ENCODE results near the gene RHOJ.

The RHOJ gene

DNA sequence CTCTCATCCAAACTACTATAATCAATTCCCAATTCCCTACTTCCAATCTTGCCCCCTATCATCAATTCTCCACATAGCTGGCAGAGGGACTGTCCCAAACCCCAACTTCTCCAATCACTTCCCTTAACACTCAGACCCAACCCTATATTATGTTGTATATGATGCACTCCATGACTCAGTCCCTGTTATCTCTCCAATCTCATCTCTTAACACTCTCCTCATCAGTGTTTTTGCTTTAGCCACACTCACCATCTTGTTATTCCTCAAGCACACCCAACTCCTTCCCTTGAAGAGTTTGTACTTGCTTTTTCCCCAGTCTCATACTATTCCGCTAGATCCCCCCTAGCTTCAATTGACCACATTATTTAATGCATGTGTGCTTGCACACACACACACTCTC, 4.9 kb downstream of the RHOJ start:
- no peak for DNase-seq

GRCh38 chr14:63210812-63211211, 6.6 kb downstream of the RHOJ start:
- no peak for DNase-seq

GRCh38 chr14:63212209-63212608, 8.0 kb downstream of the RHOJ start:
- no peak for DNase-seq

DNA sequence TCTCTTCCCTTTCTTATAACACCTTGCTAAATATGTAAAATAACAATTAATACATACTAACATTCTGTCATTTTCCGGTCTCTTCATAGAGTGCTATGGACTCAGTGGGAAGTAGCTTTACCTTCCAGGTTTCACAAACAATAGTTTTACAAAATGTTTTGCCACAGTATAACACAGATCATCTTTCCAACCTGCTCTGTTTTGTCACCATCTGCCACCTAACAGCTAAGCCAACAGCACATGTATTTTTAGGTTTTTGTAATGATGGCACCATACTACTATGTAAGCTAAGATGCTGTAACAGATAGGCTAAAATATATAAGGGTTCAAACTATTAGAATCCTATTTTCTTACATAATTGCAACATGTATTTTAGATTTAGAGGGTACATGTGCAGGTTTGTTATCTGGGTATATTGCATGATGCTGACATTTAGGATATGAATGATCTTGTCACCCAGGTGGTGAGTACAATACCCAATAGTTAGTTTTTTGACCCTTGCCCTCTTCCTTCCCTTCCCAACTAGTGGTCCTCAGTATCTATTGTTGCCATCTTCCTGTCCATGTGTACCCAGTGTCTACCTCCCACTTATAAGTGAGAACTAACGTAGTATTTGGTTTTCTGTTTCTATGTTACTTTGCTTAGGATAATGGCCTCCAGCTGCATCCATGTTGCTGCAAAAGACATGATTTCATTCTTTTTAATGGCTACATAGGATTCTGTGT, 8.7 kb downstream of the RHOJ start:
- DNase-seq: no peak

DNA sequence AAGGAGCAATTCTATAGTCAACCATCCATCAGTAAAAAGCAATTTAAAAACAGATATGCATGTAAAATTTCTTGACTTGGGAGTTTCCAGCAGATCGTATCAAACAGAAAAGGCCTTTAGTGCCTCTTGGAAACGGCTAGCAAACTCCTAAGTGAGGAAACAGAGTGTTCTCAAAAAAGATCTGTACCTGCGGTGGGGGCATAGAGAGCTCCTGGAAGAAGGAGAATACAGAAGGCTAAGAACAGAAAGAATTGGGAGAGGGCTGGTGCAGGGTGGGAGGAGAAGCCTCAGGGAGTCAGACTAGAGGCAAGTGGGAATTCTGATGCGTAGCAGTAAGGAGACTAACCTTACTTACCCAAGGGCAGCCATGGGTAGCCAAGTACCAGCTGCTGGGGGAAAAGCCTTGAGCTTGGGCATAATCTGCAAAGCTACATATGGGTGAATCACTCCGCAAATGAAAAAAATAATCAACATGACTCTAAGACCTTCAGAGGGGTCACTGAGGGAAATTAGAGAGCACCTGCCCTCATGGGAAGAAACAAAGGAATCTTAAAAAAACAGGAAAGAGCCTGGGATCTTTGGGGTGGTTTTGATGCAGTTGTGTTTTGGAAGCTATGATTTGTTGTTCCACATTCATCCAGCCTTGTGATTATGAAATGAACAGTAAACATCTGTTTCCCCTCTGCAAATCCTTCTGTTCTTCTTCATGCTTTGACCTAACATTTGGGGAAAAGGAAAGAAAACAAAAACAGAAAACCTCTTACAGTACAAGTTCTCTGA, 10.4 kb downstream of the RHOJ start:
- no peak for DNase-seq

- DNase-seq: no peak
Observed at GRCh38 chr14:63220526-63220925, 16.3 kb downstream of the RHOJ start.

DNA sequence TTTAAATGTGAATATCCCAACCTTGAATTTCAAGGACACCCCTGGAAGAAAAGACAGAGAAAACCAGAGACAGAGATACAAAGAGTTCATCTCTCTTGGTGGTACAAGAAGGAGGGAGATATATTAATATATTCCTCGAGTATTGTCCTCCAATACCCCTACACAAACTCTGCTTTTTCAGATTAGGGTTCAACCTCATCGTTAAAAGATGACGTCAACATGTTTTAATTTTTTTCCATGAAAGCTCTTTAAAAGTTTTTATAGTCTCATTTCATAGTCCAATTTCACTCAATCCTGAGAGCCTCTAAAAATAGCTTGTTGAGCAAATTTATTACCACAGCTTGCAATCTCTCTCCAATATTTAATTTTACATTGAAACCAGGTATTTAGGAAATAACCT, 19.4 kb downstream of the RHOJ start:
- no peak for DNase-seq

DNA sequence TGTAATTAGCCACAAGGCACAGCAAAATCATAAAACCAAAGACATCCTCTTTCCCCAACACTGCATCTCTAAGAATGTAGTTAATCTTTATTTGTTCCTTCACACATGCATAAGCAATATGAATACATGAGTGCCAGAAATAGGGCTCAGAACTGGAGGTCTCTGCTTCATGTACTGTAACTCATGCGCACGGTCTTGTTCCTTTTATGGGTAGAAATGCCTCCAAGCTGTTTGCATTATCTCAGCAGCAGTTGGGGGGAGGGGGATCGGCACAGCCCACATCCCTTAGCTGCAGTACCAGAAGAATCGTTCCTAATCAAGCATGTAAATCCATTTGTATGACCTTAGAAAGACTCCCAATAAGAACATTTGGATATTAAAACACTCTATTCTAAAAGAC, 20.0 kb downstream of the RHOJ start:
- DNase-seq: no peak

- DNase-seq: no peak
Observed at GRCh38 chr14:63228217-63228616, 24.0 kb downstream of the RHOJ start.

GRCh38 chr14:63229330-63230059, 25.3 kb downstream of the RHOJ start:
- DNase-seq: no peak

GRCh38 chr14:63231766-63232165, 27.5 kb downstream of the RHOJ start:
- DNase-seq: no peak

GRCh38 chr14:63237791-63238190, 33.5 kb downstream of the RHOJ start:
- DNase-seq: no peak

DNA sequence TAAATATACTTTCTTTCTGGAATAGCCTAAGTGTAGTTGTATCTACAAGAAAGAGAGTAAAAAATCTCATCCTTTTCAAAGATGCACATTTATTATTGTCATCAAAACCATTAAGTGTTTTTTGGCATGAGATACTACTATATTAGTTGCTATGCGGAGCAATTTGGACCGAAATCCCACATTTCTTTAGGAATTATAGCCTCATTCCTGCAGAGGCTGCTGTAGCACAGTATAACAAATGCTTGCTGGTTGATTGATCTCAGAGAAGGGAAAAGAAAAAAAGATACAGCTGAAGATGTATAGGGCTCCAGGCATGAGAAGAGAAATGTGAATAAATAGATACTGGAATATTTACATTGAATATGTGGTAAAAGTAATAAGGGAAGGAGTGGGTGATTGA, 36.0 kb downstream of the RHOJ start:
- DNase-seq: no peak

DNA sequence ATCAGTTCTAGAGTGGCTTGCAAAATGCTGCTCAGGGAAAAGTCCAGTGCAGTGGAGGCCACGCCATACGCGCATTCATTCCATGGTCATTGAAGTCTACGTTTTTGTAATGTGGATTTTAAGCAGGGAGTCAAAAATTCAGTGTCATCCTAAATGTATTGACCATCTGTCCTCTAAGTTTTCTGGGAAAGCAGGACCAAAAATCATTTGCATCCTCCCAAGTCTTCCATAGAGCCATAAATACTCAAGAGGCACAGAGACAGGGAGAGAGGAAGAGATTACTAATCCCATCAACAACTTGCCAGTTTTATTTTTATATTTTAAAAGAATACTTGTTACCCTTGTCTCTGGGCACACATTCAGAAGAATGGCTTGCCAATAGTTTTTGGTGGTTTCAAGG, 36.9 kb downstream of the RHOJ start:
- no peak for DNase-seq

- no peak for DNase-seq
Observed at GRCh38 chr14:63243646-63244045, 39.4 kb downstream of the RHOJ start.

DNA sequence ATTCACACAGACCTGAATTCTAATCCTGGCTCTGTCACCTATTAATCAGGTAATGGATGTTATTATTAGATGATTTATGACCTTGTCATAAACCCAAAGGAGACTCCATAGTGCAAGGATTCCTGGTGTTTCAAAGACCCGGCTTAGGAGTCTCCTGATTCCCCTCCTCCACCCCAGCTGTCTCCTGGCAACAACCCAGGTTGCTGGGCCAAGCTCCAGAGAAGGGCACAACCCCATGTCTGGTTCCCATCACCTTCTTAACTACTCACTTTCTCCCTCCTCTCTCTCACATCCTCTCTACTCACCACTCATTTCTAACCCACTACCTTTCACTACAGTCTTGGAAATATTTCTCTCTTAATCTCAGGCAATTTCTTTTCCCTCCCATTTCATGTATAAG, 41.6 kb downstream of the RHOJ start:
- DNase-seq: no peak

DNA sequence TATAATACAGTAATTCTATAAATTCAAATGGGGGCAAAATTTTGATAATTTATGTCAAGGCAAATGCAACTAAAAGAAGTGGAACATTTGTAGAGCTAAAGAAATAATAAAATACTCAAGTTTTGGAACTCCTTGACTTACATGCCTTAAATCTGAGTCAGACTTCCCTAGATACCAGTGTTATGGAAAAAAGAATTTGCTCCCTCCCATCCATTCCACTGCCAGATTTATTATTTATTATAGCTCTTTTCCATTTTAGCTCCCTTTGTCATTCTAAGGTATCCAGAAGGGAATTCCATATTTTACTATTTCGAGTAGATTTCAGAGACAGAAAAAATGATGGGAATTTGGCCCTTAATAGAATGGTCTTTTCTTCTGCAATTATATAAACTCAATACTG, 44.0 kb downstream of the RHOJ start:
- no peak for DNase-seq

DNA sequence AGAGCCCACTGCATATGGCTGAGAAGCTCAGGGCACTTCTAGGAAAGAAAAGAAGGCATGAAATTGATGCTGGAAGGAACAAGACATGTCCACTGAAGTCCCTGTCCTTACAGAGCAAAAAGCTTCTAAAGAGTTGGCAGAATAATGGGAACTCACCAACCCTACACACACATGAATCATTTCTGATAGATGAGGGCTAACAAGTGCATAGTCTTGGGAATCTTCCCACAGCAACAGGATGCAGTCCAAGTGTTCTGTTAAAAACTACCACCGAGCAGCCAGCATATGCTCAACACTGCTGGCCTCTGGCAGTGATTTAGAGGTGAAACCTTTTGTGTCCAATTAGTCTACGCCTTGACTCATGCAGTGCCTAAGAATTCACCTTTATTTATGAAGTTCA, 44.8 kb downstream of the RHOJ start:
- no peak for DNase-seq

DNA sequence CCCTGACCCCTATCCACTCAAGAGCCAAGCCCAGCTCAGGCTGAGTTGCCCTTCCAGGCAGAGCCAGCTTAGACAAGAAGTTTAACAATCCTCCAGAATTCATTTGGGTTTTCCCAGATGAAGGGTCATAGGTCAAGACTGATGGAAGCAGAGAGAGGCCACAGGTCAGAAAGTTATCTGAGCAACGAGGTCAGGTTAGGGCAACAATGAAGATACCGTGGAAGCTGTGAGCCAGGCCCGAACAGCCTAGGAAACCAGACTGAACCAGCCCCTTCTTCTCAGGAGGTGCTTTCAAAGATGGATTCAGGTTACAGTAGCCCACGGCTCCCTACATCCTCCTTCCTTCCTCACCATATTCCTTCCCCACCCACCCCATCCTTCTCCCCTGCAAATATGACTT, 53.1 kb downstream of the RHOJ start:
- DNase-seq: no peak

DNA sequence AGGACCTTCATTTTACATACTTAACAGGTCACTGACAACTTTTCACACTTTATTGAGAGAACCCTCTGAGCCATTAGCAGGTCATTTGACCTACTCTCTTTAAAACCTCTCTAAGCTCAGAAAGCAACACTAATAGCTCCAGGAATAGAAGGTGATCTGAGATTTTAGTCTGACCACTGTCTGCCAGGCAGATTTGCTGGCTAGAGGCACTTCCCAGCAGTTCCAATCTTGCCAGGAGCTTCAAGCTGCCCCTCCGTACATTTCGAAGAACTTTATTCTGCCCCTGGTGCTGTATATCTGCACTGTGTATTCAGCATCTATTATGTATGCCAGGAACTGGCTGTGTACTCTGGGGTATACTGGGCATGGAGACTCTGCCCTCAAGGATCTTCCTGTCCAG, 58.2 kb downstream of the RHOJ start:
- no peak for DNase-seq

- DNase-seq: no peak
Observed at GRCh38 chr14:63266106-63266505, 61.9 kb downstream of the RHOJ start.

GRCh38 chr14:63267171-63267570, 62.9 kb downstream of the RHOJ start:
- no peak for DNase-seq

GRCh38 chr14:63268771-63269170, 64.5 kb downstream of the RHOJ start:
- DNase-seq: no peak

Measured in hippocampal formation (tissue), 2 donors.